Activated CD8-positive, alpha-beta T cell treated with anti-CD3 and anti-CD28 coated beads for 36 hours (primary cell): ENCODE measurements around the gene FILIP1. TPM values are rescaled to one million over a fixed set of nuclear protein-coding genes. Genes with fewer than 3 reads are reported as not detected.

Experiments used
- ATAC-seq: fragments of 200-7000 bp; cut with Tn5 transposase; one replicate; pipeline ENCODE4 v1.10.0; 2021; ENCODE audit warnings: mild to moderate bottlenecking, moderate library complexity
- CTCF ChIA-PET: fragments of 350-600 bp; sonication (Branson Sonifier 250); formaldehyde crosslinking; loops from one replicate; lab custom pipeline; 2021; ENCODE audit warnings: antibody characterized with exemption; lab: Charles Lee
- POLR2A ChIA-PET: fragments of 350-600 bp; sonication (Branson Sonifier 250); formaldehyde crosslinking; loops from one replicate; lab custom pipeline; 2021; ENCODE audit warnings: antibody characterized with exemption; lab: Charles Lee
- DNase-seq: peaks from one replicate; pipeline ENCODE4 v3.0.0-alpha.2; 2020
- H3K27ac Mint-ChIP-seq: one replicate; pipeline ENCODE4 v1.8.0; 2021; ENCODE audit warnings: mild to moderate bottlenecking, mixed read lengths
- H3K27me3 Mint-ChIP-seq: one replicate; pipeline ENCODE4 v1.8.0; 2021; ENCODE audit warnings: mixed read lengths
- H3K36me3 Mint-ChIP-seq: one replicate; pipeline ENCODE4 v1.8.0; 2021; ENCODE audit warnings: low read depth, mixed read lengths
- H3K4me1 Mint-ChIP-seq: one replicate; pipeline ENCODE4 v1.8.0; 2021; ENCODE audit warnings: low read depth, mixed read lengths
- H3K4me3 Mint-ChIP-seq: one replicate; pipeline ENCODE4 v1.8.0; 2021; ENCODE audit warnings: mild to moderate bottlenecking, moderate library complexity, mixed read lengths
- H3K9me3 Mint-ChIP-seq: one replicate; pipeline ENCODE4 v1.8.0; 2021; ENCODE audit warnings: mixed read lengths
- CTCF ChIP-seq: fragments of 200-600 bp; IDR thresholded peaks from one replicate; pipeline ENCODE4 v1.8.0; 2022; ENCODE audit warnings: antibody characterized with exemption, mild to moderate bottlenecking
- intact Hi-C: fragments of 100-400 bp; cut with micrococcal nuclease; formaldehyde crosslinking; loops from one replicate; pipeline ENCODE4 v1.10.0; 2022
- total RNA-seq, 2 experiments: library from RNA; stranded (reverse); gene quantifications; one replicate each; pipeline ENCODE4 v1.2.3, GENCODE V29; 2021

The FILIP1 gene
- total RNA-seq, 2 experiments from 2014 or later = 0.07 TPM; not detected in 1

- peaks cover 15% of the 10 kb centered on the region for H3K27me3 Mint-ChIP-seq
- H3K36me3 Mint-ChIP-seq = no peaks in the 10 kb centered on the region
- H3K27ac Mint-ChIP-seq = no peak overlapping the region
- ChIA-PET POLR2A (no interaction called here), CTCF (no interaction called here)
- no peaks in the 10 kb centered on the region for H3K9me3 Mint-ChIP-seq
- intact Hi-C loops = no loop called here
- no peak for TF ChIP-seq CTCF
- ATAC-seq (no peak), DNase-seq (no peak)
- no peaks in the 10 kb centered on the region for H3K4me1 Mint-ChIP-seq
- H3K4me3 Mint-ChIP-seq = no peak overlapping the region
Measured at GRCh38 chr6:75479712-75480111, 13.9 kb downstream of the FILIP1 start.

DNA sequence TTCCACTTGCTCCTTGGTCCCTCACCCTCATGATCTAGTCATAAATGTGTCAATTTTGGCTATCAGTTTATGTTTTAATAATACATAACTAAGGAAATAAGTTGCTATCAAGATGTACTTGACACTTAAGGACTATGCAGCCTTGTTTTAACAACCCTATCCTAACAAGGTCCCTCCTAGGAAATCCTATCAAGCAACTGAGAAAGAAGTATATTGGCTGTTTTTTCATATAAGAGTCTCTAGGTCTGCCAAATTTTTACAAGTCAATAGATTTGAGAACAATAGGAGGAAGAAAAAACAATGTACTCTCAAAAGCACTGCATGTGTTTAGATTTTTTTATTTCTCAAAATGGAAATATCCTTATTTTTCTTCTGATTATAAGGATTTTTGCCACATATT lies 14.7 kb downstream of the FILIP1 start:
- CTCF ChIA-PET = no interaction called here

DNA sequence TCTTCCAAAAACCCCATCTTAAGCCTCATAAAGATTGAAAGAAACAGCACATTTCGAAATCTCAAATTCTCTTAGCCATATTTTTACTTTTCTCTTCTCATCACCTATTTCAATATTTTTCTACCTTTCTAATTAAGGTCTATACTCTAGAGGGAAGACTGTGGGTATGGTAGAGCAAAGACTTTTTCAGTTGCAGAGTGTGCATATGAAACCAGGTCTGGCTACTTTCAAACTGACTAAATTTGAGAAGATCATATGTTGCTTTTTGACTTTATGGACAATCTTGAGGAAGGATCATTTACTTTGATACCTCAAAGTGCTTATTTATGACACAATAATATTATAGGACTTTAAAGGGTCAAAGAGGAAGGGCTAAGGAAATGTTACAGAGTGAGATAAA lies 20.7 kb downstream of the FILIP1 start:
- intact Hi-C loops = no loop called here
- H3K36me3 Mint-ChIP-seq = no peaks in the 10 kb centered on the region
- CTCF ChIA-PET = no interaction called here
- no peak overlapping the region for H3K27ac Mint-ChIP-seq
- no peaks in the 10 kb centered on the region for H3K4me1 Mint-ChIP-seq
- no peak for DNase-seq
- no peak for TF ChIP-seq CTCF
- no peak overlapping the region for H3K4me3 Mint-ChIP-seq
- no peaks in the 10 kb centered on the region for H3K9me3 Mint-ChIP-seq
- ATAC-seq = no peak
- POLR2A ChIA-PET = no interaction called here
- peaks cover 19% of the 10 kb centered on the region for H3K27me3 Mint-ChIP-seq

More for the DNA sequence above, 14.7 kb downstream of the FILIP1 start:
- TF ChIP-seq CTCF = no peak
- POLR2A ChIA-PET = no interaction called here
- H3K27me3 Mint-ChIP-seq = peaks cover 20% of the 10 kb centered on the region
- DNase-seq = no peak
- no peak for ATAC-seq
- H3K9me3 Mint-ChIP-seq = no peaks in the 10 kb centered on the region
- H3K4me1 Mint-ChIP-seq = no peaks in the 10 kb centered on the region
- no peaks in the 10 kb centered on the region for H3K36me3 Mint-ChIP-seq
- intact Hi-C loops = no loop called here
- no peak overlapping the region for H3K4me3 Mint-ChIP-seq
- H3K27ac Mint-ChIP-seq = no peak overlapping the region

- Mint-ChIP-seq H3K27ac (no peak overlapping the region), H3K4me1 (no peaks in the 10 kb centered on the region), H3K36me3 (no peaks in the 10 kb centered on the region), H3K4me3 (no peak overlapping the region), H3K9me3 (no peaks in the 10 kb centered on the region), H3K27me3 (peaks cover 13% of the 10 kb centered on the region)
- TF ChIP-seq CTCF = no peak
- intact Hi-C loops = no loop called here
- ATAC-seq = no peak
- CTCF ChIA-PET = no interaction called here
- DNase-seq = no peak
- POLR2A ChIA-PET = no interaction called here
Measured at GRCh38 chr6:75467966-75468365, 25.6 kb downstream of the FILIP1 start.

GRCh38 chr6:75467284-75467683 lies 26.3 kb downstream of the FILIP1 start:
- intact Hi-C loops = no loop called here
- ATAC-seq (no peak), DNase-seq (no peak)
- Mint-ChIP-seq H3K27me3 (peaks cover 10% of the 10 kb centered on the region), H3K4me1 (no peaks in the 10 kb centered on the region), H3K36me3 (no peaks in the 10 kb centered on the region), H3K4me3 (no peak overlapping the region), H3K9me3 (no peaks in the 10 kb centered on the region), H3K27ac (no peak overlapping the region)
- ChIA-PET POLR2A (interaction anchor here (0.5 kb wide), 1 partner anchor 133 kb away, joined by 4 read pairs; no protein-coding TSS in a partner anchor), CTCF (no interaction called here)
- TF ChIP-seq CTCF = no peak
